Parathyroid adenoma (tissue), 2 donors: ENCODE results near the gene TCF7L2.

Experiments
- H2AFZ ChIP-seq: fragments of 300-600 bp; sonication (generic); one replicate; pipeline ENCODE4 v1.7.0; 2017; ENCODE audit warnings: antibody characterized with exemption, mild to moderate bottlenecking
- H3K27ac ChIP-seq: fragments of 300-600 bp; sonication (generic); one replicate; pipeline ENCODE4 v1.7.0; 2017
- H3K27me3 ChIP-seq: fragments of 300-600 bp; sonication (generic); one replicate; pipeline ENCODE4 v1.7.0; 2017; ENCODE audit warnings: low read length; ENCODE audit not compliant: control insufficient read depth, insufficient read depth
- H3K36me3 ChIP-seq: fragments of 300-600 bp; sonication (generic); one replicate; pipeline ENCODE4 v1.7.0; 2017; ENCODE audit warnings: low read length; ENCODE audit not compliant: control insufficient read depth, insufficient read depth
- H3K4me1 ChIP-seq: fragments of 300-600 bp; sonication (generic); one replicate; pipeline ENCODE4 v1.7.0; 2017; ENCODE audit warnings: control low read depth
- H3K4me2 ChIP-seq: fragments of 300-600 bp; sonication (generic); one replicate; pipeline ENCODE4 v1.7.0; 2017; ENCODE audit warnings: low read length
- H3K4me3 ChIP-seq: fragments of 300-600 bp; sonication (generic); one replicate; pipeline ENCODE4 v1.7.0; 2017; ENCODE audit warnings: low read depth, low read length
- H3K79me2 ChIP-seq: fragments of 300-600 bp; sonication (generic); one replicate; pipeline ENCODE4 v1.7.0; 2017; ENCODE audit warnings: control low read depth
- H3K9ac ChIP-seq: fragments of 300-600 bp; sonication (generic); one replicate; pipeline ENCODE4 v1.7.0; 2017; ENCODE audit warnings: mild to moderate bottlenecking
- H3K9me3 ChIP-seq: fragments of 300-600 bp; sonication (generic); one replicate; pipeline ENCODE4 v1.7.0; 2017; ENCODE audit warnings: low read length; ENCODE audit not compliant: control insufficient read depth
- CTCF ChIP-seq: fragments of 300-600 bp; sonication (generic); IDR thresholded peaks from one replicate; pipeline ENCODE4 v1.7.0; 2017; ENCODE audit warnings: antibody characterized with exemption, mild to moderate bottlenecking
- donor health status: primary hyperparathyroidism.

TCF7L2 gene

GRCh38 chr10:112973046-112973445 is 23.0 kb downstream of the TCF7L2 start:
- H3K79me2 ChIP-seq, result peaks cover 51% of the 10 kb centered on the region
- no peak for TF ChIP-seq CTCF
- H3K27me3 ChIP-seq, result no peaks in the 10 kb centered on the region
- no peak overlapping the region for H3K4me3 ChIP-seq
- H3K9ac ChIP-seq, result no peak overlapping the region
- no peaks in the 10 kb centered on the region for H3K9me3 ChIP-seq
- no peaks in the 10 kb centered on the region for H3K36me3 ChIP-seq
- H2AFZ ChIP-seq, result no peak overlapping the region
- H3K4me2 ChIP-seq, result no peak overlapping the region
- H3K27ac ChIP-seq, result no peak overlapping the region
- H3K4me1 ChIP-seq, result peaks cover 4% of the 10 kb centered on the region

GRCh38 chr10:112973805-112974204 is 23.8 kb downstream of the TCF7L2 start:
- no peak overlapping the region for H3K4me2 ChIP-seq
- H3K27me3 ChIP-seq, result no peaks in the 10 kb centered on the region
- no peak overlapping the region for H3K9ac ChIP-seq
- peaks cover 4% of the 10 kb centered on the region for H3K4me1 ChIP-seq
- peaks cover 47% of the 10 kb centered on the region for H3K79me2 ChIP-seq
- H2AFZ ChIP-seq, result no peak overlapping the region
- H3K4me3 ChIP-seq, result no peak overlapping the region
- no peak for TF ChIP-seq CTCF
- H3K36me3 ChIP-seq, result no peaks in the 10 kb centered on the region
- H3K27ac ChIP-seq, result no peak overlapping the region
- H3K9me3 ChIP-seq, result no peaks in the 10 kb centered on the region

- peaks cover 5% of the 10 kb centered on the region for H3K4me1 ChIP-seq
- H3K4me2 ChIP-seq, result no peak overlapping the region
- H3K4me3 ChIP-seq, result no peak overlapping the region
- no peak for TF ChIP-seq CTCF
- no peak overlapping the region for H3K9ac ChIP-seq
- peaks cover 35% of the 10 kb centered on the region for H3K79me2 ChIP-seq
- H3K27me3 ChIP-seq, result no peaks in the 10 kb centered on the region
- no peak overlapping the region for H2AFZ ChIP-seq
- H3K36me3 ChIP-seq, result no peaks in the 10 kb centered on the region
- no peak overlapping the region for H3K27ac ChIP-seq
- H3K9me3 ChIP-seq, result no peaks in the 10 kb centered on the region
Observed at GRCh38 chr10:112977426-112977898, 27.4 kb downstream of the TCF7L2 start.

- no peak for TF ChIP-seq CTCF
- H3K9ac ChIP-seq, result no peak overlapping the region
- no peaks in the 10 kb centered on the region for H3K27me3 ChIP-seq
- no peak overlapping the region for H2AFZ ChIP-seq
- no peak overlapping the region for H3K4me3 ChIP-seq
- H3K27ac ChIP-seq, result no peak overlapping the region
- peaks cover 5% of the 10 kb centered on the region for H3K4me1 ChIP-seq
- peaks cover 40% of the 10 kb centered on the region for H3K79me2 ChIP-seq
- H3K9me3 ChIP-seq, result no peaks in the 10 kb centered on the region
- H3K4me2 ChIP-seq, result no peak overlapping the region
- H3K36me3 ChIP-seq, result no peaks in the 10 kb centered on the region
Observed at GRCh38 chr10:112979927-112980326, 29.9 kb downstream of the TCF7L2 start.

- Histone ChIP-seq H3K4me2 (no peak overlapping the region), H3K27me3 (no peaks in the 10 kb centered on the region), H3K36me3 (no peaks in the 10 kb centered on the region), H3K79me2 (peaks cover 41% of the 10 kb centered on the region), H3K4me1 (peaks cover 5% of the 10 kb centered on the region), H2AFZ (no peak overlapping the region), H3K27ac (no peak overlapping the region), H3K9ac (no peak overlapping the region), H3K4me3 (no peak overlapping the region), H3K9me3 (no peaks in the 10 kb centered on the region)
- no peak for TF ChIP-seq CTCF
Observed at GRCh38 chr10:112980937-112981336, 30.9 kb downstream of the TCF7L2 start.
